T47D (cell line): Measurements from ENCODE around the gene SSTR3.

ENCODE experiments used
- DNase-seq, 2 experiments: peaks; one replicate each; pipeline versions ENCODE4 v3.0.0 to v3.0.0-alpha.2; 2011 to 2012; ENCODE audit warnings: low read depth in 1 of 2, low spot score in 1 of 2
- JUND ChIP-seq: IDR thresholded peaks from 2 replicates; pipeline ENCODE4 v1.6.1; 2012; ENCODE audit warnings: low read depth
- in situ Hi-C: cut with HindIII; loops from 2 replicates; pipeline ENCODE4 v1.10.0; 2016; ENCODE audit warnings: low sequenced_read_pairs, low pct_unique_long_range_greater_than_20kb

The SSTR3 gene

DNA sequence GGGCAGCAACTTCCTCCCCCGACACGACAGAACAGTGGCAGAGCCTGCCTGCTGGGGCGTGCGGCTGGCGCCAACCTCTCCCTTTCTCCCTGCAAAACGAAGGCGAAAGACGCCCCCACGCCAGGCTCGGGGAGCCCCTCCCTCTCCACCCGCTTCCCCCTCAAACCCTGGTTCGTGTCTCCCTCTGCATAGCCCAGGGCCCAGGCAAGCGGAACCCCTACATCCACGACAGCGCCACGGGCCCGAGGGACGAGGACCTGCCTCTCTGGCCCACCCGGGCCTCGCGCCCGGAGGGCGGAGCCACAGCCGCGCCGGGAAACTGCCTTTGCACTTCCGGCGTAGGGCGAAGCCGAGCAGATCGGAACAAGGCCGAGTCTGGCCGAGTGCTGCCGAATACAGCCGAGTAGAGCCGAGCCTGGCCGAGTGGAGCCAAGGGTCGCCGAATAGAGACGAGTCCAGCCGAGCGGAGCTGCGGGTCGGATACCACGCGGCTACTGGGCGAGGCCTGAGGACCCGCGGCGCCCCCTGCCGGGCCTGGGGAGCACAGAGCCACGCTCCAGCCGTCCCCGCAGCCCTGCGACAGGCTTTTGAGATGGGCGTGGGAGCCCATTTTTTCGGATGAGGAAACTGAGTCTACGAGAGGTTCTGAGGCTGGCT lies 13.0 kb downstream of the SSTR3 start:
- DNase-seq, result peak; percentile 89 to 96
- TF ChIP-seq JUND, result no peak
- in situ Hi-C loops, result no loop called here

DNA sequence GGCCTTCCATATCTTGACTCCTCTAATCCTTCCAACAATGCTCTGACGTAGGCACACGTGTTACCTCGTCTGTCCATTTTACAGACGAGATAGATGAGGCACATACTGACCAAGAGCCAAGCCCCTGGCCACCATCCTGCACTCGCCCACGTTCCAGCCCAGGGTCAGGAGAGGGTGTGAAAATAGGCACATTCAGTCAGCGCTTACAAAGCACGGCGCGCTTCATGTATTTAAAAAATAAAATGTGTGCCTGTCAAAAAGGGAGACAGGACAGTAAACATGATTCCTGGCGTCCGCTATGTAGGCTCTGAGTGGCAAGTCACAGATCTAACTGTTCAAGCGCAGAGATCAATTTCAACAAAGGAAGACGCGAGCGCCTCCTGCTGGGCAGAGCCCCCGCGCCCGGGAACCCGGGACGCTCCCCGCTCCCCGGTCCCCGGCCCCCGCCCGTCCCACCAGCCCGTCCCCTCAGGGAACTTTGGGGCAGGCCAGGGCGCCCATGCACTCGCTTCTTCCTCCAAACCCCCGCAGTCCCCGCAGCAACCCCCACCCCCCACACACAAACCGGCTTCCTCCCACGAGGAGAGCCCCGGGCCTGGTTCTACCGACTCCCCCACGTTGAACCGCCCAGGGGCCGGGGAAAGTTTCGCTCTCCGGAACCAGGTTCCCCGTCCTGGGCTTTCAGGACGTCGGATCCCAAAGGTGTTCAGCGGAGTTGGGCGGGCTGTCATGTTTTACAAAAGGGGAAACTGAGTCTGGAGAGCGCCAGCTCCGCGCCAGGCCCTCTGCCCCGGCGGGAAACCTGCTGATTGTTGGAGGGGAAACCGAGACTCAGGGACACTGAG lies 13.8 kb downstream of the SSTR3 start:
- in situ Hi-C loops, result no loop called here
- no peak for TF ChIP-seq JUND
- DNase-seq, result peak; percentile 40 to 78

GRCh38 chr22:37197451-37198257 lies 14.6 kb downstream of the SSTR3 start:
- in situ Hi-C loops, result no loop called here
- peak; percentile 56 to 83 for DNase-seq
- peak; percentile 79 for TF ChIP-seq JUND

DNA sequence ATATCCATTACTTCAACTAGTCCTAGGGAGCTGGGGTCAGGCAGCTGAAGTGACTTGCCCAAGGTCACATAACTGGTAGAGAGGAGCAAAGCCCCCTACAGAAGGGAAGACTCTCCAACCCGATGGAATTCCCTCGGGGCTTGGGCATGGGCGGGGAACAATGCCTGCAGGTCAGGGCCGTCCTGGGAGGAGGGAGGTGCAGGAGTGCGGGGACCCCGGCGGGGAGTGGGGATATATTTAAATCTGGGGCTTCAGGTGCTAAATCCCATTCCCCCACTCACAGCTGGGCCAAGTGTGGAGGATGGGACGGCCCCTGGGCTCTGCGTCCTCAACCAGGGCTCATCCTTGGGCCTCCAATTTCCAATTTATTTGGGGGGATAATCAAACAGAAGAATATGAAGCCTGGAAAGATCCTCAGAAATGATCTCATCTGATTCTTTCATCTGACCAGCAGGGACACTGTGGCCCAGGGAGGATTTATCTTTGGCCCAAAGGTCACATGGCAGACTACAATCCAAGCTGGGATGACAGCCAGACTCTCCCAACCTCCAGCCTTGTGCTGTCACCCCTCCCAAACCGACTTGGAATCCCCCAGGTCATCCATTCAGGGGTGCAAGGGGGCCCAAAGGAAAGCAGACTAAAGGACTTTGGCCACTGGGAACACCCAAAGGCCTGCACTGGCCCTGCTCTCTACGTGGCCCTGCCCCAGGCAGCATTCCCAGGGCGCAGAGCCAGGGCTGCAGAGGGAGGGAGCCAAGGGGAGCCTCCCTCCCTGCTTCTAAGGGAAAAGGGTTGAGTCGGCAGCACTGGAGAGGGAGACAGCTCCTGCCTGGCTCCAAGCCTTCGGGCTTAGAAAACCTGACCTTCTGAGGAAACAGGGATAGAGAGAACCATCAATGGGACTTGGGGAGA lies 15.5 kb downstream of the SSTR3 start:
- no peak for TF ChIP-seq JUND
- in situ Hi-C loops, result no loop called here
- peak; percentile 50 to 91 for DNase-seq

DNA sequence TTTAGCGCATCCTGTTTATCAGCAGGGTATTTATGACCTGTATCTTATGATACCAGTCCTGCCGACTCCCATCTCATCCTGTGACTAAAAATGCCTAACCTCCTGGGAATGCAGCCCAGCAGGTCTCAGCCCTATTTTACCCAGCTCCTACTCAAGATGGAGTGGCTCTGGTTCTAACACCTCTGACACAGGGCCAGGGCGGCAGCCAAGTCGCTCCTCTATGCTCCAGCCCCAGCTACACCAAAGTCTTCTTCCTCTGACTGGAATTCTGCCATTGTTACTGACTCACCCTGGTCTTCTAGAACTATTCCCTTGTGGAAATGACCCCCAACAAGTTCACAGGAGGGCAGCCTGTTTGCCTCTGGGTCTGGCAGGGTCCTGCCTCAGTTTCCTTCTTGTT lies 16.4 kb downstream of the SSTR3 start:
- in situ Hi-C loops, result no loop called here
- TF ChIP-seq JUND, result no peak
- no peak for DNase-seq

DNA sequence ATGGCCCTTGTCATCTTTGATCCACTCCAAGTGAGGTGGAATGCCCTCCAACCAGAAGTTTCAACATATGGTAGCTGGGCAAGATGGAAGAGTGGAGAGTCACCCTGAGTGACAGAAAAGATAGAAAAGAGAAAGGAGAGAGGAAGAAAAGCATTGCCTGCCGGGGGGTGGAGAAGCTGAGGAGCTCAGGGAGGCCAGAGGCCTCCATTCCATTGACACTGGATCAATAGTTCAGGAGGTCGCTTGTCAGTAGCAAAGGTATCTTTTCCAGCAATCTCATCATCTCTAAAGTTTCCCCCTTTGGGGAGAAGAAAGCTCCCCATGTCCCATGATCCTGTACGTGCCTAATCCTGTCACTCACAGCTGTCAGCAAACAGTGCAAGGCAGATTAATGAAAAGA lies 17.5 kb downstream of the SSTR3 start:
- no peak for DNase-seq
- in situ Hi-C loops, result no loop called here
- TF ChIP-seq JUND, result no peak

- peak in 1 of 2 experiments; percentile 56 for DNase-seq
- in situ Hi-C loops, result no loop called here
These were observed 18.6 kb downstream of the SSTR3 start for GRCh38 chr22:37193629-37194191.

DNA sequence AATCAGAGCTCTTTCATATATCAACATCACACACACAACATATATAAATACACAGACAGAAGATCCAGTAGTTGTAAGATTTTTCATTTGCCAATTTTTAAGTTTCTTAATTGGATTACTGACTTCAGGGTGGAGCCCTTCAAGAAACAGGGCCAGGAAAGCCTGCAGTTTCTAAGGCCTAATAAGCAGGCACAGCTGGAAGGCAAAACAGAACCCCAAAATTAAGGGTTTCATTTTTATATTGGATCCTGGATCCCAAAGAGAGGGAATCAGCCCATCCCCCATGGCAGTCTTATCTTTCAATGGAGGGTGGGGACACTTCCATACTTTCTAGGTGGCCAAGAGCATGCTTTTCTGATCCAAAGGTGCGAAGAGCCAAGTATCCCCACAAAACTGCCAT lies 19.5 kb downstream of the SSTR3 start:
- in situ Hi-C loops, result no loop called here
- DNase-seq, result no peak
- TF ChIP-seq JUND, result no peak

More at GRCh38 chr22:37193629-37194191, 18.6 kb downstream of the SSTR3 start:
- TF ChIP-seq JUND, result no peak

DNA sequence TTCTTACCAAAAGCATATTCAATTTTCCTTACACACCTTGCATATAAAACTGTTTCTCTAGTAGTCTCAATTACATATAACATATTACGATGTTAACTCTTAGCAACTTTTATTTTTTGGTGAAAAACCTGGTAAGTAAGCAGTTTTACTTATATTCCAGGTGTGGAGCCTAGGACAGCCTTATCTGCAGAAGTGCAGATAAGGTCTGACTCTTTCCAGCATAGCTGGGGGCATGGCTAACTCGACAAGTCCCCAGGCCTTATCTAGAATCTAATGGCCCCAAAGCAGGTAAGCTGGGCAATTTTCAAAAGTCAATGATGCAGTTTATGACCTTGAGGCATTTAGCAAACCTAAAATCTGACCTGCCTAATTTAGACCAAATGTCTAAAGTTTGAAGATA lies 20.1 kb downstream of the SSTR3 start:
- in situ Hi-C loops, result no loop called here
- TF ChIP-seq JUND, result no peak
- DNase-seq, result no peak

DNA sequence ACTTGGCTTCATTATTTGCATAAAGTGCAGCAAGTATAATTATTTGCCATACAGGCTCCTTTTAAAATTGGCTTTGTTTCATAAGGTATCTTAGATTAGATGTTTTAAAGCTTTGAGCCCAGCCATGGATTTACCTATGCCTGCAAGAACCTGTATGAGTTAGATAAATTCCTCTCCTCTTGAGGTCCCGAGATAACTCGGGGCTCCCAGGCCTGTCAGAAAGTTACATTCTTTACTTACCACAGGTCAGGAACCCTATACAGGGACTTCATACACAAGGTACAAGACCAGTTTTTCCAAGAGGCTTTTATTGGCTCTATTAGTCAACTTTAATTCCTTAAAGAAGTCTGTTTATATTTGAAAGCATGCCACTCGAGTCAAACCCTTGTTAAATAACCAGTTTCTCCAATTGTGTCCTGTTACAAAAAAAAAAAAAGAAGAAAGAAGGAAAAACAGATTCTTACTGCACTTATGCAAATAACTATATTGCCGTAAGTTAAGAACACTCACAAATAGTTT lies 22.0 kb downstream of the SSTR3 start:
- in situ Hi-C loops, result no loop called here
- peak in 1 of 2 experiments; percentile 30 for DNase-seq
- TF ChIP-seq JUND, result no peak

DNA sequence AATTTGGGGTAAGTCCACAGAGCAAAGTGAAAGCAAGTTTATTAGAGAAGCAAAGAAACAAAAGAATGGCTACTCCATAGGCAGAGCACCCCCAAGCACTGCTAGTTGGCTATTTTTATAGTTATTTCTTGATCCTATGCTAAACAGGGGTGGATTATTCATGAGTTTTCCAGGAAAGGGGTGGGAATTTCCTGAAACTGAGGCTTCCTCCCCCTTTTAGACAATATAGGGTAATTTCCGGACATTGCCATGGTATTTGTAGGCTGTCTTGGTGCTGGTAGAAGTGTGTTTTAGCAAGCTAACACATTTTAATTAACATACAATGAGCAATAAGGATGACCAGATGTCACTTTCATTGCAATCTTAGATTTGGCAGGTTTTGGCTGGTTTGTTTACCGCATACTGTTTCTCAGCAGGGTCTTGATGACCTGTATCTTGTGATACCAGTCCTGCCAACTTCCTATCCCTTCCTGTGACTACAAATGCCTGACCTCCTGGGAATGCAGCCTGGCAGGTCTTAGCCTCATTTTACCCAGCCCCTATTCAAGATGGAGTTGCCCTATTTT lies 23.3 kb downstream of the SSTR3 start:
- peak in 1 of 2 experiments; percentile 65 for DNase-seq
- in situ Hi-C loops, result no loop called here
- TF ChIP-seq JUND, result peak; percentile 65; the same call in 1 of the 2 replicates
